GM12878 (cell line): ENCODE data around the gene BEST4. TPM values are rescaled to one million over a fixed set of nuclear protein-coding genes. Genes with fewer than 3 reads are reported as not detected.

Experiments
- ATAC-seq: fragments of 200-7000 bp; cut with Tn5 transposase; 3 replicates; pipeline ENCODE4 v1.9.1; 2020; ENCODE audit warnings: mild to moderate bottlenecking, moderate library complexity
- BruUV-seq: library from RNA; stranded (reverse); fragments of 400-500 nt; replicated peaks from 2 replicates; lab custom pipeline; 2021; lab: Mats Ljungman, UMichigan
- CTCF ChIA-PET: fragments of 300-600 bp; sonication (Branson Sonifier 250); formaldehyde crosslinking; extraction: SDS; loops from one replicate; lab custom pipeline; 2021; ENCODE audit warnings: inconsistent platforms; lab: Yijun Ruan, JAX
- POLR2A ChIA-PET: fragments of 350-600 bp; formaldehyde crosslinking; extraction: SDS; loops from one replicate; lab custom pipeline; 2021; ENCODE audit warnings: inconsistent platforms; lab: Charles Lee
- RAD21 ChIA-PET: fragments of 300-600 bp; sonication (Branson Sonifier 250); formaldehyde crosslinking; loops from one replicate; lab custom pipeline; 2023; ENCODE audit warnings: antibody characterized with exemption; ENCODE audit not compliant: unreplicated experiment; lab: Charles Lee
- SMC1A ChIA-PET: fragments of 300-600 bp; sonication (Branson Sonifier 250); formaldehyde crosslinking; loops from one replicate; lab custom pipeline; 2023; ENCODE audit not compliant: unreplicated experiment, uncharacterized antibody; lab: Charles Lee
- DNase-seq: peaks from one replicate; pipeline ENCODE4 v3.0.0-alpha.2; 2011; ENCODE audit warnings: low read depth, low spot score
- FAIRE-seq: peaks from 3 replicates; lab custom pipeline; 2011; peaks lifted over from hg19 to GRCh38; lab: Jason Lieb, UNC
- H2AFZ ChIP-seq: 2 replicates; pipeline ENCODE4 v1.6.0; 2011; ENCODE audit warnings: low read depth, low read length, control low read depth; ENCODE audit not compliant: control insufficient read depth
- H3K27ac ChIP-seq: 2 replicates; pipeline ENCODE4 v1.5.1; 2011; ENCODE audit warnings: control low read depth; ENCODE audit not compliant: control insufficient read depth, insufficient read depth
- H3K27me3 ChIP-seq, 2 experiments: replicated peaks in 1 of 2; 2 replicates each; pipeline versions ENCODE4 v1.6.0 to v1.6.1; 2011; ENCODE audit warnings: low read length in 1 of 2; ENCODE audit not compliant: control insufficient read depth in 2 of 2, insufficient read depth in 2 of 2
- H3K36me3 ChIP-seq, 2 experiments: 2 replicates each; pipeline ENCODE4 v1.5.1; 2011; ENCODE audit warnings: low read length in 1 of 2; ENCODE audit not compliant: control insufficient read depth in 2 of 2, insufficient read depth in 2 of 2
- H3K4me1 ChIP-seq: 2 replicates; pipeline ENCODE4 v1.6.1; 2011; ENCODE audit warnings: mild to moderate bottlenecking, low read length, moderate library complexity, mixed read lengths; ENCODE audit not compliant: control insufficient read depth, insufficient read depth
- H3K4me2 ChIP-seq: 2 replicates; pipeline ENCODE4 v1.6.0; 2011; ENCODE audit warnings: control low read depth; ENCODE audit not compliant: control insufficient read depth, insufficient read depth
- H3K4me3 ChIP-seq: fragments of 200-600 bp; sonication (generic); 2 replicates; pipeline ENCODE4 v1.5.1; 2016
- H3K79me2 ChIP-seq: 2 replicates; pipeline ENCODE4 v1.6.0; 2011; ENCODE audit warnings: low read length; ENCODE audit not compliant: control insufficient read depth, insufficient read depth
- H3K9ac ChIP-seq: 2 replicates; pipeline ENCODE4 v1.8.0; 2011; ENCODE audit warnings: low read length, control low read depth, mixed read lengths; ENCODE audit not compliant: control insufficient read depth, insufficient read depth
- H3K9me3 ChIP-seq: replicated peaks from 3 replicates; pipeline ENCODE4 v1.5.1; 2011; ENCODE audit warnings: mild to moderate bottlenecking, low read length; ENCODE audit not compliant: control insufficient read depth, insufficient read depth
- H4K20me1 ChIP-seq: 2 replicates; pipeline ENCODE4 v1.6.0; 2011; ENCODE audit not compliant: control insufficient read depth, insufficient read depth
- CEBPB ChIP-seq, 2 experiments: fragments of 150-350 bp in 1 of 2; IDR thresholded peaks; 2 replicates each; pipeline ENCODE4 v1.6.1; 2012 to 2014; ENCODE audit warnings: low read depth in 2 of 2, low read length in 2 of 2, borderline replicate concordance in 1 of 2, inconsistent platforms in 1 of 2
- JUNB ChIP-seq: IDR thresholded peaks from 2 replicates; pipeline ENCODE4 v1.6.1; 2016; ENCODE audit warnings: antibody characterized with exemption, mild to moderate bottlenecking
- RB1 ChIP-seq: fragments of 450-650 bp; formaldehyde crosslinking; IDR thresholded peaks from 2 replicates; pipeline ENCODE4 v1.6.1; 2017; ENCODE audit warnings: mild to moderate bottlenecking, borderline replicate concordance
- YY1 ChIP-seq: IDR thresholded peaks from 2 replicates; pipeline ENCODE4 v1.6.1; 2011; ENCODE audit warnings: low read depth, mild to moderate bottlenecking, low read length
- ZNF217 ChIP-seq: fragments of 450-650 bp; IDR thresholded peaks from 2 replicates; pipeline ENCODE4 v1.6.1; 2017; ENCODE audit warnings: antibody characterized with exemption, mild to moderate bottlenecking
- ZNF384 ChIP-seq: IDR thresholded peaks from 2 replicates; pipeline ENCODE4 v1.6.1; 2012; ENCODE audit warnings: low read depth, mild to moderate bottlenecking, low read length, improper control_type of control experiment, borderline replicate concordance
- WGBS: methylation state at CpG from one replicate; pipeline ENCODE4 v1.1.6; 2016; ENCODE audit warnings: low lambda C conversion rate; ENCODE audit not compliant: insufficient replicate concordance, insufficient coverage; ENCODE audit errors: missing lambda C conversion rate; 5-methylcytosine and 5-hydroxymethylcytosine counted together
- in situ Hi-C: fragments of 300-500 bp; cut with MboI; formaldehyde crosslinking; loops from 9 replicates; pipeline ENCODE4 v1.14.3; 2018; ENCODE audit warnings: mixed read lengths
- intact Hi-C: fragments of 100-400 bp; cut with micrococcal nuclease; formaldehyde crosslinking; loops from one replicate; pipeline ENCODE4 v1.14.2; 2022; ENCODE audit not compliant: unreplicated experiment
- polyA plus RNA-seq, 11 experiments: library from polyadenylated mRNA; depleted of rRNA in 4 of 11; unstranded in 6 of 11; stranded (reverse) in 5 of 11; fragments of >200 nt; fragmentation: Nextera tagmentation in 4 of 11; fragmentation: Illumina TruSeq in 1 of 11; extraction: Ambion mirVana in 4 of 11; extraction: Trizol in 1 of 11; gene quantifications; 1 replicate in 1 of 11; 2 replicates in 10 of 11; pipeline versions ENCODE4 v1.2.1 to v1.2.3, GENCODE V29; 2011 to 2016; ENCODE audit warnings: inconsistent platforms in 2 of 11, missing spikeins in 2 of 11, low read depth in 1 of 11
- total RNA-seq, 4 experiments: library from RNA; depleted of rRNA in 3 of 4; stranded (reverse); fragments of >200 nt in 3 of 4; fragmentation: Illumina TruSeq in 1 of 4; extraction: Trizol in 1 of 4; gene quantifications; 2 replicates each; pipeline versions ENCODE4 v1.2.1 to v1.2.3, GENCODE V29; 2013 to 2021
- TF ChIP-seq, protein P1 (sequence below): fragments of 450-650 bp; formaldehyde crosslinking; IDR thresholded peaks from 2 replicates; pipeline ENCODE4 v1.5.0; 2022; ENCODE audit warnings: mild to moderate bottlenecking, missing genetic modification characterization

Gene BEST4
- total and polyA plus RNA-seq, 10 of the 15 experiments (the other 5 are each of a cell fraction or from before 2014, with no cell fraction given): 0.06 to 1.3 (median 0.42) TPM

DNA sequence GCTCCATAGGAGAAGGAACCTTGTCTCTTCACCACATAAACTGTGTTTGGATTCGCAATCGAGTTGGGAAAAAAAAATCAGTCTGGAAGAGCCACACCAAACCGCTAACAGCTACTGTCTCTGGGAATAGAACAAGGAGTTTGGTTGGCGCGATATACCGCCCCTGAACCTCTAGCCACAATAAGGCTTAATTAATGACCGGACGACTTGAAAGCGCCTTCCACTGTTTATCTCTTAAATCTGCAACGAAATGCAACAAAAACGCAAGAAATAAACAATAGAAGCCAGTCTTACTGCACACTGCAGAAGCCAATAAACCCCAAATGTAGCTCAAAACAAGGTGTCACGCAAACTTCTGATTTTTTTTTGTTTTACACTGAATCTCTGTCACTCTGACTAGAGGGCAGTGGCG, 31.2 kb upstream of the BEST4 start:
- peak; percentile 83 for DNase-seq
- Histone ChIP-seq H3K36me3 (no peaks in the 10 kb centered on the region), H3K4me3 (peak overlapping the region; percentile 36; the same call in 1 of the 2 replicates), H3K79me2 (no peaks in the 10 kb centered on the region), H3K4me1 (peaks cover 7% of the 10 kb centered on the region), H4K20me1 (no peaks in the 10 kb centered on the region), H3K9me3 (no peaks in the 10 kb centered on the region), H3K4me2 (peak overlapping the region; percentile 96), H3K27ac (peak overlapping the region; percentile 100), H3K27me3 (no peaks in the 10 kb centered on the region), H3K9ac (peak overlapping the region; percentile 69), H2AFZ (peak overlapping the region; percentile 22)
- no peak for FAIRE-seq
- POLR2A ChIA-PET: interaction anchor here (0.7 to 5.9 kb wide), 12 partner anchors 10 to 486 kb away, joined by 3 to 56 read pairs (median 4); partner anchors contain the start of genes BEST4, BTBD19, DYNLT4 and PLK3
- WGBS: 2% methylated on average over 13 of the region's 13 CpGs
- RAD21 ChIA-PET: interaction anchor here (0.7 to 3.5 kb wide), 9 partner anchors 10 to 484 kb away, joined by 3 to 41 read pairs (median 4); partner anchors contain the start of genes BTBD19, PLK3 and UROD
- in situ Hi-C loops (no loop called here), intact Hi-C loops (loop anchor here (1.0 to 5.0 kb wide), 3 partner anchors 42 to 98 kb away; partner anchors contain the start of gene RPS8)
- no TSS peak for BruUV-seq
- ATAC-seq: no peak
- SMC1A ChIA-PET: interaction anchor here (0.8 to 5.9 kb wide), 9 partner anchors 10 to 486 kb away, joined by 3 to 52 read pairs (median 6); partner anchors contain the start of genes BTBD19, DYNLT4 and PLK3
- CTCF ChIA-PET: interaction anchor here (0.5 to 4.7 kb wide), 13 partner anchors 8 to 107 kb away, joined by 3 to 45 read pairs (median 4); partner anchors contain the start of genes BTBD19, DYNLT4 and PLK3
- TF ChIP-seq ZNF217 (peak; percentile 5; the same call in 1 of the 2 replicates), YY1 (0 out of 2 replicates have a peak, but pooled peaks have one; percentile 49), ZNF384 (peak; percentile 36; the same call in 1 of the 2 replicates), RB1 (peak; percentile 58; the same call in 1 of the 2 replicates), JUNB (no peak), CEBPB (IDR thresholded peaks at IDR 0.05; ENCODE audit: borderline replicate concordance in 1 of 2, low read depth in 2 of 2, low read length in 2 of 2) (no peak)
- TF ChIP-seq, protein P1, sequence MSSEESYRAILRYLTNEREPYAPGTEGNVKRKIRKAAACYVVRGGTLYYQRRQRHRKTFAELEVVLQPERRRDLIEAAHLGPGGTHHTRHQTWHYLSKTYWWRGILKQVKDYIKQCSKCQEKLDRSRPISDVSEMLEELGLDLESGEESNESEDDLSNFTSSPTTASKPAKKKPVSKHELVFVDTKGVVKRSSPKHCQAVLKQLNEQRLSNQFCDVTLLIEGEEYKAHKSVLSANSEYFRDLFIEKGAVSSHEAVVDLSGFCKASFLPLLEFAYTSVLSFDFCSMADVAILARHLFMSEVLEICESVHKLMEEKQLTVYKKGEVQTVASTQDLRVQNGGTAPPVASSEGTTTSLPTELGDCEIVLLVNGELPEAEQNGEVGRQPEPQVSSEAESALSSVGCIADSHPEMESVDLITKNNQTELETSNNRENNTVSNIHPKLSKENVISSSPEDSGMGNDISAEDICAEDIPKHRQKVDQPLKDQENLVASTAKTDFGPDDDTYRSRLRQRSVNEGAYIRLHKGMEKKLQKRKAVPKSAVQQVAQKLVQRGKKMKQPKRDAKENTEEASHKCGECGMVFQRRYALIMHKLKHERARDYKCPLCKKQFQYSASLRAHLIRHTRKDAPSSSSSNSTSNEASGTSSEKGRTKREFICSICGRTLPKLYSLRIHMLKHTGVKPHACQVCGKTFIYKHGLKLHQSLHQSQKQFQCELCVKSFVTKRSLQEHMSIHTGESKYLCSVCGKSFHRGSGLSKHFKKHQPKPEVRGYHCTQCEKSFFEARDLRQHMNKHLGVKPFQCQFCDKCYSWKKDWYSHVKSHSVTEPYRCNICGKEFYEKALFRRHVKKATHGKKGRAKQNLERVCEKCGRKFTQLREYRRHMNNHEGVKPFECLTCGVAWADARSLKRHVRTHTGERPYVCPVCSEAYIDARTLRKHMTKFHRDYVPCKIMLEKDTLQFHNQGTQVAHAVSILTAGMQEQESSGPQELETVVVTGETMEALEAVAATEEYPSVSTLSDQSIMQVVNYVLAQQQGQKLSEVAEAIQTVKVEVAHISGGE (CRISPR knock-in tag): peak; percentile 56
